HFFc6 (cell line): Measurements from ENCODE around the gene PRPF40B. TPM values are rescaled to one million over a fixed set of nuclear protein-coding genes. Genes with fewer than 3 reads are reported as not detected.

Experiments
- DNase-seq: peaks from one replicate; pipeline ENCODE4 v3.0.0-alpha.2; 2018
- H3K27ac Mint-ChIP-seq: 2 replicates; pipeline ENCODE4 v1.8.0; 2020; ENCODE audit warnings: mild to moderate bottlenecking, mixed read lengths
- H3K27me3 Mint-ChIP-seq: 2 replicates; pipeline ENCODE4 v1.8.0; 2021; ENCODE audit warnings: mild to moderate bottlenecking, moderate library complexity, mixed read lengths; ENCODE audit not compliant: insufficient read depth
- H3K36me3 Mint-ChIP-seq: 2 replicates; pipeline ENCODE4 v1.8.0; 2021; ENCODE audit warnings: low read depth, mixed read lengths
- H3K4me1 Mint-ChIP-seq: 2 replicates; pipeline ENCODE4 v1.8.0; 2020; ENCODE audit warnings: low read depth, mixed read lengths
- H3K4me3 Mint-ChIP-seq: 2 replicates; pipeline ENCODE4 v1.8.0; 2020; ENCODE audit warnings: mild to moderate bottlenecking, moderate library complexity, mixed read lengths
- H3K9me3 Mint-ChIP-seq: 2 replicates; pipeline ENCODE4 v1.8.0; 2020; ENCODE audit warnings: mild to moderate bottlenecking, mixed read lengths
- CTCF ChIP-seq: fragments of 200-600 bp; sonication (generic); IDR thresholded peaks from 2 replicates; pipeline ENCODE4 v1.5.0; 2021; ENCODE audit warnings: antibody characterized with exemption, mild to moderate bottlenecking
- total RNA-seq, 6 experiments: library from RNA; stranded (reverse); fragmentation: NEBNext Ultra II Directional; extraction: Animal tissue kit (Norgen Biotek cat#: 25700); gene quantifications; 2 replicates in 1 of 6; 3 replicates in 5 of 6; pipeline ENCODE4 v1.2.3, GENCODE V29; 2021

Gene PRPF40B
- total RNA-seq, 6 experiments from 2014 or later, result 10.3 to 11.9 (median 11.2) TPM

- Mint-ChIP-seq H3K4me1 (no peaks in the 10 kb centered on the region), H3K9me3 (no peaks in the 10 kb centered on the region), H3K27ac (no peak overlapping the region), H3K27me3 (peaks cover 7% of the 10 kb centered on the region), H3K4me3 (no peak overlapping the region), H3K36me3 (peaks cover 5% of the 10 kb centered on the region; the same call in 1 of the 2 replicates)
- TF ChIP-seq CTCF, result no peak
- no peak for DNase-seq
Observed at GRCh38 chr12:49646871-49647654, 23.7 kb downstream of the PRPF40B start.

- peaks cover 5% of the 10 kb centered on the region; the same call in 1 of the 2 replicates for H3K36me3 Mint-ChIP-seq
- no peaks in the 10 kb centered on the region for H3K4me1 Mint-ChIP-seq
- H3K27ac Mint-ChIP-seq, result no peak overlapping the region
- H3K9me3 Mint-ChIP-seq, result no peaks in the 10 kb centered on the region
- H3K27me3 Mint-ChIP-seq, result peaks cover 5% of the 10 kb centered on the region; the same call in 1 of the 2 replicates
- DNase-seq, result no peak
- no peak overlapping the region for H3K4me3 Mint-ChIP-seq
- no peak for TF ChIP-seq CTCF
Observed at GRCh38 chr12:49647827-49648711, 24.7 kb downstream of the PRPF40B start.

GRCh38 chr12:49648712-49649003 lies 25.3 kb downstream of the PRPF40B start:
- DNase-seq, result no peak
- Mint-ChIP-seq H3K27me3 (peaks cover 5% of the 10 kb centered on the region; the same call in 1 of the 2 replicates), H3K4me3 (no peak overlapping the region)

GRCh38 chr12:49649445-49649844 lies 26.1 kb downstream of the PRPF40B start:
- no peaks in the 10 kb centered on the region for H3K4me1 Mint-ChIP-seq

More at GRCh38 chr12:49648712-49649003, 25.3 kb downstream of the PRPF40B start:
- H3K36me3 Mint-ChIP-seq, result peaks cover 2% of the 10 kb centered on the region; the same call in 1 of the 2 replicates
- no peaks in the 10 kb centered on the region for H3K9me3 Mint-ChIP-seq
- H3K27ac Mint-ChIP-seq, result no peak overlapping the region
- no peaks in the 10 kb centered on the region for H3K4me1 Mint-ChIP-seq
- no peak for TF ChIP-seq CTCF

More at GRCh38 chr12:49649445-49649844, 26.1 kb downstream of the PRPF40B start:
- H3K27ac Mint-ChIP-seq, result no peak overlapping the region
- no peaks in the 10 kb centered on the region for H3K9me3 Mint-ChIP-seq
- peaks cover 5% of the 10 kb centered on the region; the same call in 1 of the 2 replicates for H3K27me3 Mint-ChIP-seq
- no peak overlapping the region for H3K4me3 Mint-ChIP-seq
- H3K36me3 Mint-ChIP-seq, result peaks cover 4% of the 10 kb centered on the region; the same call in 1 of the 2 replicates
- TF ChIP-seq CTCF, result no peak
- DNase-seq, result no peak
